IMR-90 (cell line): ENCODE results near the gene GNG7. TPM values are rescaled to one million over a fixed set of nuclear protein-coding genes. Genes with fewer than 3 reads are reported as not detected.

Experiments used
- ATAC-seq: fragments of 200-7000 bp; cut with Tn5 transposase; 2 replicates; pipeline ENCODE4 v1.9.1; 2020; ENCODE audit warnings: low read depth, mild to moderate bottlenecking, moderate library complexity
- BruUV-seq: library from RNA; stranded (reverse); fragments of 400-500 nt; replicated peaks from 2 replicates; lab custom pipeline; 2021; lab: Mats Ljungman, UMichigan
- CTCF ChIA-PET: fragments of 300-600 bp; formaldehyde crosslinking; extraction: SDS; loops from one replicate; lab custom pipeline; 2021; ENCODE audit warnings: antibody characterized with exemption; lab: Yijun Ruan, JAX
- POLR2A ChIA-PET: fragments of 300-600 bp; sonication (Branson Sonifier 250); formaldehyde crosslinking; loops from one replicate; lab custom pipeline; 2022; ENCODE audit warnings: antibody characterized with exemption; ENCODE audit not compliant: unreplicated experiment; lab: Charles Lee
- DNase-seq: peaks from one replicate; pipeline ENCODE4 v3.0.0; 2013
- H2AFZ ChIP-seq: replicated peaks from 2 replicates; pipeline ENCODE3; 2013; ENCODE audit warnings: low read length, mild to moderate bottlenecking; ENCODE audit not compliant: poor library complexity
- H2AK5ac ChIP-seq: 2 replicates; pipeline ENCODE4 v1.6.1; 2013; ENCODE audit warnings: low read depth, low read length, inconsistent platforms
- H2AK9ac ChIP-seq: replicated peaks from 2 replicates; pipeline ENCODE3; 2013; ENCODE audit warnings: mild to moderate bottlenecking, low read depth, low read length, moderate library complexity; ENCODE audit not compliant: poor library complexity
- H2BK120ac ChIP-seq: 2 replicates; pipeline ENCODE4 v1.6.1; 2013; ENCODE audit warnings: low read depth, low read length, inconsistent platforms
- H2BK15ac ChIP-seq: 3 replicates; pipeline ENCODE4 v1.6.1; 2013; ENCODE audit warnings: low read depth, low read length, inconsistent platforms
- H2BK20ac ChIP-seq: 2 replicates; pipeline ENCODE4 v1.6.1; 2013; ENCODE audit warnings: low read depth, mild to moderate bottlenecking, inconsistent platforms, low read length, moderate library complexity
- H2BK5ac ChIP-seq: 2 replicates; pipeline ENCODE4 v1.6.1; 2013; ENCODE audit warnings: mild to moderate bottlenecking, low read depth, low read length, inconsistent platforms; ENCODE audit not compliant: poor library complexity, severe bottlenecking
- H3K14ac ChIP-seq: replicated peaks from 2 replicates; pipeline ENCODE4 v1.6.1; 2013; ENCODE audit warnings: low read depth, low read length, inconsistent platforms
- H3K18ac ChIP-seq: 2 replicates; pipeline ENCODE4 v1.6.1; 2013; ENCODE audit warnings: low read depth, low read length, control low read depth
- H3K23ac ChIP-seq: 2 replicates; pipeline ENCODE4 v1.6.1; 2013; ENCODE audit warnings: low read depth, low read length, inconsistent platforms
- H3K27ac ChIP-seq: 2 replicates; pipeline ENCODE4 v1.5.1; 2013; ENCODE audit warnings: mild to moderate bottlenecking, control low read depth, low read length; ENCODE audit not compliant: insufficient read depth
- H3K27me3 ChIP-seq: 2 replicates; pipeline ENCODE4 v1.6.1; 2013; ENCODE audit warnings: low read length; ENCODE audit not compliant: control insufficient read depth, insufficient read depth
- H3K36me3 ChIP-seq: 2 replicates; pipeline ENCODE4 v1.6.1; 2013; ENCODE audit warnings: low read length, mixed read lengths; ENCODE audit not compliant: control insufficient read depth, insufficient read depth
- H3K4ac ChIP-seq: 2 replicates; pipeline ENCODE4 v1.6.1; 2013; ENCODE audit warnings: low read depth, low read length, inconsistent platforms
- H3K4me1 ChIP-seq: 2 replicates; pipeline ENCODE4 v1.6.1; 2013; ENCODE audit warnings: low read length, mixed read lengths; ENCODE audit not compliant: control insufficient read depth, insufficient read depth
- H3K4me2 ChIP-seq: 2 replicates; pipeline ENCODE4 v1.6.1; 2013; ENCODE audit warnings: low read depth, mild to moderate bottlenecking, control low read depth, low read length, moderate library complexity
- H3K4me3 ChIP-seq: 2 replicates; pipeline ENCODE4 v1.5.1; 2013; ENCODE audit warnings: low read depth, mild to moderate bottlenecking, control low read depth, low read length, moderate library complexity; ENCODE audit not compliant: insufficient read depth
- H3K56ac ChIP-seq: 2 replicates; pipeline ENCODE4 v1.6.1; 2013; ENCODE audit warnings: low read length, inconsistent platforms; ENCODE audit not compliant: insufficient read depth; ENCODE audit errors: extremely low read depth
- H3K79me1 ChIP-seq, 2 experiments: 2 replicates each; pipeline ENCODE4 v1.6.1; 2013; ENCODE audit warnings: low read length in 2 of 2, inconsistent platforms in 1 of 2, low read depth in 1 of 2
- H3K9ac ChIP-seq: 2 replicates; pipeline ENCODE4 v1.6.1; 2013; ENCODE audit warnings: low read depth, low read length, control low read depth
- H3K9me1 ChIP-seq: 2 replicates; pipeline ENCODE4 v1.6.1; 2013; ENCODE audit warnings: low read length, inconsistent platforms; ENCODE audit not compliant: insufficient read depth
- H3K9me3 ChIP-seq: 2 replicates; pipeline ENCODE4 v1.6.1; 2013; ENCODE audit warnings: low read length; ENCODE audit not compliant: control insufficient read depth, insufficient read depth
- H4K20me1 ChIP-seq: 2 replicates; pipeline ENCODE4 v1.6.1; 2013; ENCODE audit warnings: low read length, inconsistent platforms; ENCODE audit not compliant: insufficient read depth
- H4K5ac ChIP-seq: 2 replicates; pipeline ENCODE4 v1.6.1; 2013; ENCODE audit warnings: mild to moderate bottlenecking, low read depth, low read length, control low read depth
- H4K8ac ChIP-seq, 2 experiments: 2 replicates each; pipeline ENCODE4 v1.6.1; 2013; ENCODE audit warnings: low read depth in 2 of 2, low read length in 2 of 2, control low read depth in 1 of 2, inconsistent platforms in 1 of 2
- H4K91ac ChIP-seq: 2 replicates; pipeline ENCODE4 v1.6.1; 2013; ENCODE audit warnings: low read depth, low read length, inconsistent platforms; ENCODE audit not compliant: insufficient read depth
- BHLHE40 ChIP-seq: fragments of 150-350 bp; IDR thresholded peaks from 2 replicates; pipeline ENCODE4 v1.6.1; 2016; ENCODE audit warnings: mild to moderate bottlenecking, low read depth, low read length
- CEBPB ChIP-seq: IDR thresholded peaks from 2 replicates; pipeline ENCODE4 v1.6.1; 2012; ENCODE audit warnings: low read depth, low read length, improper control_type of control experiment
- CHD1 ChIP-seq: IDR thresholded peaks from 2 replicates; pipeline ENCODE4 v1.6.1; 2012; ENCODE audit warnings: low read depth, low read length, improper control_type of control experiment
- ELK1 ChIP-seq: fragments of 150-350 bp; IDR thresholded peaks from 2 replicates; pipeline ENCODE4 v1.6.1; 2016; ENCODE audit warnings: low read depth, mild to moderate bottlenecking, low read length, moderate library complexity, borderline replicate concordance
- FOS ChIP-seq: fragments of 150-350 bp; IDR thresholded peaks from 2 replicates; pipeline ENCODE4 v1.6.1; 2016; ENCODE audit warnings: low read depth, low read length
- MAFK ChIP-seq: IDR thresholded peaks from 2 replicates; pipeline ENCODE4 v1.6.1; 2012; ENCODE audit warnings: low read depth, low read length, improper control_type of control experiment
- MAZ ChIP-seq: IDR thresholded peaks from 2 replicates; pipeline ENCODE4 v1.6.1; 2012; ENCODE audit warnings: low read depth, mild to moderate bottlenecking, low read length, improper control_type of control experiment, moderate library complexity, borderline replicate concordance
- MXI1 ChIP-seq: IDR thresholded peaks from 2 replicates; pipeline ENCODE4 v1.6.1; 2012; ENCODE audit warnings: low read depth, mild to moderate bottlenecking, low read length, moderate library complexity, borderline replicate concordance
- NFE2L2 ChIP-seq: fragments of 150-350 bp; IDR thresholded peaks from 2 replicates; pipeline ENCODE4 v1.6.1; 2016; ENCODE audit warnings: low read depth, mild to moderate bottlenecking, low read length
- POLR2A ChIP-seq: IDR thresholded peaks from 2 replicates; pipeline ENCODE4 v1.6.1; 2012; ENCODE audit warnings: mild to moderate bottlenecking, low read depth, low read length
- RAD21 ChIP-seq: IDR thresholded peaks from 2 replicates; pipeline ENCODE4 v1.6.1; 2012; ENCODE audit warnings: low read length, improper control_type of control experiment
- RCOR1 ChIP-seq: IDR thresholded peaks from 2 replicates; pipeline ENCODE4 v1.6.1; 2012; ENCODE audit warnings: mild to moderate bottlenecking, low read length, improper control_type of control experiment; ENCODE audit not compliant: insufficient replicate concordance
- RFX5 ChIP-seq: IDR thresholded peaks from 2 replicates; pipeline ENCODE4 v1.8.0; 2012; ENCODE audit warnings: low read depth, mild to moderate bottlenecking, low read length, moderate library complexity
- SMC3 ChIP-seq: fragments of 150-350 bp; IDR thresholded peaks from 2 replicates; pipeline ENCODE4 v1.6.1; 2016; ENCODE audit warnings: low read depth, mild to moderate bottlenecking, antibody characterized with exemption, low read length, moderate library complexity
- WGBS, 2 experiments: methylation state at CpG; one replicate each; pipeline versions ENCODE4 v1.1.5 to v1.1.7; 2013; ENCODE audit warnings: missing lambda C conversion rate in 2 of 2; ENCODE audit not compliant: insufficient read length in 1 of 2; ENCODE audit errors: extremely low coverage in 2 of 2; 5-methylcytosine and 5-hydroxymethylcytosine counted together
- dilution Hi-C: fragments of 300-500 bp; cut with HindIII; formaldehyde crosslinking; loops from one replicate; pipeline ENCODE4 v1.14.3; 2018; ENCODE audit warnings: low sequenced_read_pairs; ENCODE audit not compliant: unreplicated experiment
- in situ Hi-C: fragments of 300-500 bp; cut with MboI; formaldehyde crosslinking; loops from 3 replicates; pipeline ENCODE4 v1.14.3; 2019; ENCODE audit warnings: low sequenced_read_pairs, inconsistent platforms, mixed read lengths
- intact Hi-C: fragments of 100-400 bp; cut with micrococcal nuclease; formaldehyde crosslinking; loops from 2 replicates; pipeline ENCODE4 v1.10.0; 2022
- polyA plus RNA-seq, 3 experiments: library from polyadenylated mRNA; depleted of rRNA; stranded (reverse); fragments of >200 nt; gene quantifications; 2 replicates each; pipeline ENCODE4 v1.2.3, GENCODE V29; 2012; ENCODE audit warnings: low replicate concordance in 1 of 3
- total RNA-seq: library from RNA; depleted of rRNA; stranded (reverse); fragments of >200 nt; gene quantifications from 2 replicates; pipeline ENCODE4 v1.2.3, GENCODE V29; 2012
- TF ChIP-seq, protein P1 (sequence below): conservative IDR thresholded peaks from 2 replicates; pipeline ENCODE4 v1.5.1; 2012; ENCODE audit warnings: mild to moderate bottlenecking, low read depth, low read length, improper control_type of control experiment
- TF ChIP-seq, protein P2 (sequence below): fragments of 150-350 bp; IDR thresholded peaks from 2 replicates; pipeline ENCODE4 v1.6.1; 2017; ENCODE audit warnings: mild to moderate bottlenecking, antibody characterized with exemption, low read length, low read depth

The GNG7 gene
- total and polyA plus RNA-seq, 2 of the 4 experiments (the other 2 are of a cell fraction) = under 0.01 to 0.21 TPM

- H4K20me1 ChIP-seq = no peaks in the 10 kb centered on the region
- no peaks in the 10 kb centered on the region for H3K4me1 ChIP-seq
- H2BK120ac ChIP-seq = no peak overlapping the region
- H3K4me3 ChIP-seq = no peak overlapping the region
- POLR2A ChIA-PET = no interaction called here
- H4K5ac ChIP-seq = no peak overlapping the region
- H2AK9ac ChIP-seq = no peak overlapping the region
- H3K79me1 ChIP-seq = no peaks in the 10 kb centered on the region
- no peak overlapping the region for H3K23ac ChIP-seq
- H3K56ac ChIP-seq = no peak overlapping the region
- no peak overlapping the region for H3K18ac ChIP-seq
- dilution Hi-C loops = no loop called here
- no peak overlapping the region for H3K27ac ChIP-seq
- no peaks in the 10 kb centered on the region for H3K9me3 ChIP-seq
- H4K8ac ChIP-seq = no peak overlapping the region
- no peak overlapping the region for H3K4ac ChIP-seq
- no peak overlapping the region for H3K9ac ChIP-seq
- H2AFZ ChIP-seq = no peak overlapping the region
- no peak overlapping the region for H2BK20ac ChIP-seq
- H3K27me3 ChIP-seq = peaks cover 16% of the 10 kb centered on the region
- H3K4me2 ChIP-seq = no peak overlapping the region
- intact Hi-C loops = no loop called here
- H2AK5ac ChIP-seq = no peak overlapping the region
- no peaks in the 10 kb centered on the region for H3K36me3 ChIP-seq
- H2BK15ac ChIP-seq = no peak overlapping the region
- in situ Hi-C loops = no loop called here
- no peak overlapping the region for H2BK5ac ChIP-seq
- no peaks in the 10 kb centered on the region for H3K9me1 ChIP-seq
- H4K91ac ChIP-seq = no peak overlapping the region
- DNase-seq = no peak
- TF ChIP-seq BHLHE40 (no peak), RFX5 (no peak), CHD1 (no peak), FOS (no peak), MXI1 (no peak), MAFK (no peak), RCOR1 (no peak), RAD21 (no peak), NFE2L2 (no peak), CEBPB (no peak), MAZ (no peak), SMC3 (no peak), POLR2A (no peak), ELK1 (no peak)
- TF ChIP-seq, protein P1, sequence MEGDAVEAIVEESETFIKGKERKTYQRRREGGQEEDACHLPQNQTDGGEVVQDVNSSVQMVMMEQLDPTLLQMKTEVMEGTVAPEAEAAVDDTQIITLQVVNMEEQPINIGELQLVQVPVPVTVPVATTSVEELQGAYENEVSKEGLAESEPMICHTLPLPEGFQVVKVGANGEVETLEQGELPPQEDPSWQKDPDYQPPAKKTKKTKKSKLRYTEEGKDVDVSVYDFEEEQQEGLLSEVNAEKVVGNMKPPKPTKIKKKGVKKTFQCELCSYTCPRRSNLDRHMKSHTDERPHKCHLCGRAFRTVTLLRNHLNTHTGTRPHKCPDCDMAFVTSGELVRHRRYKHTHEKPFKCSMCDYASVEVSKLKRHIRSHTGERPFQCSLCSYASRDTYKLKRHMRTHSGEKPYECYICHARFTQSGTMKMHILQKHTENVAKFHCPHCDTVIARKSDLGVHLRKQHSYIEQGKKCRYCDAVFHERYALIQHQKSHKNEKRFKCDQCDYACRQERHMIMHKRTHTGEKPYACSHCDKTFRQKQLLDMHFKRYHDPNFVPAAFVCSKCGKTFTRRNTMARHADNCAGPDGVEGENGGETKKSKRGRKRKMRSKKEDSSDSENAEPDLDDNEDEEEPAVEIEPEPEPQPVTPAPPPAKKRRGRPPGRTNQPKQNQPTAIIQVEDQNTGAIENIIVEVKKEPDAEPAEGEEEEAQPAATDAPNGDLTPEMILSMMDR = no peak
- TF ChIP-seq, protein P2, sequence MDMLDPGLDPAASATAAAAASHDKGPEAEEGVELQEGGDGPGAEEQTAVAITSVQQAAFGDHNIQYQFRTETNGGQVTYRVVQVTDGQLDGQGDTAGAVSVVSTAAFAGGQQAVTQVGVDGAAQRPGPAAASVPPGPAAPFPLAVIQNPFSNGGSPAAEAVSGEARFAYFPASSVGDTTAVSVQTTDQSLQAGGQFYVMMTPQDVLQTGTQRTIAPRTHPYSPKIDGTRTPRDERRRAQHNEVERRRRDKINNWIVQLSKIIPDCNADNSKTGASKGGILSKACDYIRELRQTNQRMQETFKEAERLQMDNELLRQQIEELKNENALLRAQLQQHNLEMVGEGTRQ = no peak
- no peak overlapping the region for H3K14ac ChIP-seq
- ATAC-seq = no peak
- WGBS, 2 experiments = no CpG with 5 or more reads among the region's 11 CpGs
- BruUV-seq = no TSS peak
- CTCF ChIA-PET = no interaction called here
Observed at GRCh38 chr19:2690856-2691255, 11.6 kb downstream of the GNG7 start.
